Neural cell (in vitro differentiated cells): ENCODE results near the gene CPNE6. TPM values are rescaled to one million over a fixed set of nuclear protein-coding genes. Genes with fewer than 3 reads are reported as not detected.

Experiments
- H2AFZ ChIP-seq: fragments of 200-600, 300-800 bp; sonication (generic), shearing (Covaris generic); 2 replicates; pipeline ENCODE4 v1.6.0; 2014; ENCODE audit warnings: low read depth, mild to moderate bottlenecking, antibody characterized with exemption, low read length, moderate library complexity
- H3F3A ChIP-seq: fragments of 200-600 bp; shearing (Covaris generic); 2 replicates; pipeline ENCODE4 v1.6.1; 2016; ENCODE audit warnings: mild to moderate bottlenecking, moderate library complexity, mixed read lengths, antibody characterized with exemption, low read length; ENCODE audit not compliant: insufficient read depth, poor library complexity, severe bottlenecking
- H3K27ac ChIP-seq: fragments of 200-600, 300-800 bp; sonication (generic), shearing (Covaris generic); 2 replicates; pipeline ENCODE4 v1.5.1; 2014; ENCODE audit warnings: mild to moderate bottlenecking, low read length, moderate library complexity
- H3K27me3 ChIP-seq: fragments of 300-800, 200-600 bp; sonication (generic), shearing (Covaris generic); 2 replicates; pipeline ENCODE4 v1.6.0; 2014; ENCODE audit warnings: mild to moderate bottlenecking, low read depth, low read length, moderate library complexity; ENCODE audit not compliant: insufficient read depth
- H3K36me3 ChIP-seq: fragments of 300-800, 200-600 bp; sonication (generic), shearing (Covaris generic); 2 replicates; pipeline ENCODE4 v1.5.1; 2014; ENCODE audit warnings: mild to moderate bottlenecking, antibody characterized with exemption, low read length, moderate library complexity; ENCODE audit not compliant: insufficient read depth
- H3K4me2 ChIP-seq: fragments of 300-800, 200-600 bp; sonication (generic), shearing (Covaris generic); 2 replicates; pipeline ENCODE4 v1.6.0; 2014; ENCODE audit warnings: mild to moderate bottlenecking, low read length
- H3K4me3 ChIP-seq: fragments of 300-800, 200-600 bp; sonication (generic), shearing (Covaris generic); 2 replicates; pipeline ENCODE4 v1.5.1; 2014; ENCODE audit warnings: mild to moderate bottlenecking, low read length, moderate library complexity
- H3K79me2 ChIP-seq: fragments of 200-600 bp; shearing (Covaris generic); replicated peaks from 2 replicates; pipeline ENCODE4 v1.6.0; 2014; ENCODE audit warnings: mild to moderate bottlenecking, low read length, moderate library complexity; ENCODE audit not compliant: insufficient read depth
- H3K9ac ChIP-seq: fragments of 300-800, 200-600 bp; sonication (generic), shearing (Covaris generic); 2 replicates; pipeline ENCODE4 v1.6.1; 2016; ENCODE audit warnings: mild to moderate bottlenecking, low read length, mixed read lengths
- H3K9me2 ChIP-seq: fragments of 200-600 bp; shearing (Covaris generic); 2 replicates; pipeline ENCODE4 v1.6.1; 2016; ENCODE audit warnings: mild to moderate bottlenecking, low read length, mixed read lengths; ENCODE audit not compliant: insufficient read depth
- H3K9me3 ChIP-seq: fragments of 200-600, 300-800 bp; sonication (generic), shearing (Covaris generic); 2 replicates; pipeline ENCODE4 v1.6.1; 2016; ENCODE audit warnings: mild to moderate bottlenecking, mixed run types, low read length, moderate library complexity, mixed read lengths
- H4K20me1 ChIP-seq: fragments of 200-600 bp; shearing (Covaris generic); 2 replicates; pipeline ENCODE4 v1.6.1; 2016; ENCODE audit warnings: mild to moderate bottlenecking, mixed run types; ENCODE audit not compliant: insufficient read depth
- CTCF ChIP-seq: fragments of 450-650 bp; IDR thresholded peaks from 2 replicates; pipeline ENCODE4 v1.5.1; 2014; ENCODE audit warnings: antibody characterized with exemption, mild to moderate bottlenecking, moderate library complexity; ENCODE audit not compliant: poor library complexity, severe bottlenecking
- EP300 ChIP-seq: fragments of 450-650 bp; conservative IDR thresholded peaks from 2 replicates; pipeline ENCODE4 v1.6.1; 2014; ENCODE audit warnings: antibody characterized with exemption, mild to moderate bottlenecking, moderate library complexity; ENCODE audit not compliant: poor library complexity, severe bottlenecking
- EZH2 ChIP-seq: fragments of 200-600, 300-800 bp; shearing (Covaris generic), sonication (generic); IDR thresholded peaks from 2 replicates; pipeline ENCODE4 v1.6.1; 2014; ENCODE audit warnings: antibody characterized with exemption, low read length, borderline replicate concordance, mild to moderate bottlenecking; ENCODE audit not compliant: insufficient read depth, poor library complexity, severe bottlenecking
- MXI1 ChIP-seq: fragments of 450-650 bp; conservative IDR thresholded peaks from 2 replicates; pipeline ENCODE4 v1.6.1; 2014; ENCODE audit warnings: antibody characterized with exemption, mild to moderate bottlenecking; ENCODE audit not compliant: poor library complexity, severe bottlenecking
- POLR2AphosphoS5 ChIP-seq: IDR thresholded peaks from 2 replicates; pipeline ENCODE4 v1.6.1; 2012
- RAD21 ChIP-seq: fragments of 450-650 bp; conservative IDR thresholded peaks from 2 replicates; pipeline ENCODE4 v1.6.1; 2014; ENCODE audit warnings: antibody characterized with exemption, mild to moderate bottlenecking, moderate library complexity
- REST ChIP-seq: IDR thresholded peaks from 2 replicates; pipeline ENCODE4 v1.6.1; 2012; ENCODE audit warnings: borderline replicate concordance
- SMC3 ChIP-seq: fragments of 450-650 bp; conservative IDR thresholded peaks from 2 replicates; pipeline ENCODE4 v1.6.1; 2014; ENCODE audit warnings: antibody characterized with exemption, mild to moderate bottlenecking, moderate library complexity; ENCODE audit not compliant: poor library complexity
- TAF1 ChIP-seq: IDR thresholded peaks from 2 replicates; pipeline ENCODE4 v1.6.1; 2012; ENCODE audit warnings: low read depth
- polyA plus RNA-seq: library from polyadenylated mRNA; depleted of rRNA; stranded (reverse); fragments of >200 nt; gene quantifications from 2 replicates; pipeline ENCODE4 v1.2.3, GENCODE V29; 2014

CPNE6 gene
- polyA plus RNA-seq, 1 donor from 2014 or later: 4.1 TPM

- no peak for TF ChIP-seq TAF1
These were observed 32.7 kb upstream of the CPNE6 start (continued) for GRCh38 chr14:24038686-24039085.

GRCh38 chr14:24040692-24041091 lies 30.7 kb upstream of the CPNE6 start:
- H3K9ac ChIP-seq: no peak overlapping the region

More at GRCh38 chr14:24040692-24041091, 30.7 kb upstream of the CPNE6 start:
- Histone ChIP-seq H3F3A (no peaks in the 10 kb centered on the region), H3K4me2 (no peak overlapping the region), H3K79me2 (no peaks in the 10 kb centered on the region), H3K9me2 (no peaks in the 10 kb centered on the region), H3K36me3 (no peaks in the 10 kb centered on the region), H3K27me3 (no peaks in the 10 kb centered on the region), H2AFZ (no peak overlapping the region), H3K27ac (no peak overlapping the region), H4K20me1 (no peaks in the 10 kb centered on the region), H3K4me3 (no peak overlapping the region), H3K9me3 (no peaks in the 10 kb centered on the region)
- TF ChIP-seq MXI1: no peak
- no peak for TF ChIP-seq EP300
- TF ChIP-seq CTCF: no peak
- TF ChIP-seq RAD21: no peak
- no peak for TF ChIP-seq REST
- TF ChIP-seq SMC3: no peak
- no peak for TF ChIP-seq POLR2AphosphoS5
- no peak for TF ChIP-seq EZH2
- TF ChIP-seq TAF1: no peak
